Psoas muscle (tissue), 8 donors: ENCODE measurements around the gene LDB3. TPM values are rescaled to one million over a fixed set of nuclear protein-coding genes. Genes with fewer than 3 reads are reported as not detected.

Experiments used
- ATAC-seq, 4 donors: fragments of 200-7000 bp; cut with Tn5 transposase; one replicate each; pipeline ENCODE4 v1.9.1; 2020; ENCODE audit warnings: moderate library complexity in 3 of 4, mild to moderate bottlenecking in 2 of 4
- DNase-seq, 2 donors: peaks; one replicate each; pipeline ENCODE4 v3.0.0-alpha.2; 2020
- H3K27ac ChIP-seq: fragments of 200-600 bp; one replicate; pipeline ENCODE4 v1.8.0; 2022
- H3K27me3 ChIP-seq, 3 donors: fragments of 200-600 bp in 1 of 3; one replicate each; pipeline versions ENCODE4 v1.6.1 to v1.8.0; 2013 to 2022; ENCODE audit warnings: low read length in 2 of 3, mild to moderate bottlenecking in 2 of 3, moderate library complexity in 1 of 3; ENCODE audit not compliant: insufficient read depth in 3 of 3
- H3K36me3 ChIP-seq, 2 donors: fragments of 200-600 bp in 1 of 2; one replicate each; pipeline versions ENCODE4 v1.6.1 to v1.8.0; 2013 to 2022; ENCODE audit warnings: low read depth in 1 of 2, mild to moderate bottlenecking in 1 of 2, moderate library complexity in 1 of 2; ENCODE audit not compliant: insufficient read depth in 1 of 2
- H3K4me1 ChIP-seq: fragments of 200-600 bp; one replicate; pipeline ENCODE4 v1.8.0; 2022
- H3K4me3 ChIP-seq: fragments of 200-600 bp; one replicate; pipeline ENCODE4 v1.8.0; 2022; ENCODE audit warnings: mild to moderate bottlenecking
- H3K9me3 ChIP-seq: fragments of 200-600 bp; one replicate; pipeline ENCODE4 v1.8.0; 2022
- CTCF ChIP-seq: fragments of 200-600 bp; IDR thresholded peaks from one replicate; pipeline ENCODE4 v1.8.0; 2022; ENCODE audit warnings: antibody characterized with exemption
- WGBS, 3 donors: extraction: QIAGEN DNeasy Blood & Tissue Kit; methylation state at CpG; one replicate each; pipeline versions ENCODE4 v1.1.6 to v1.1.7; 2013; 5-methylcytosine and 5-hydroxymethylcytosine counted together
- intact Hi-C, 2 donors: fragments of 100-400 bp; cut with DNase I; formaldehyde crosslinking; loops; one replicate each; pipeline versions ENCODE4 v1.11.0 to v1.14.2; 2022
- polyA plus RNA-seq, 3 donors: library from polyadenylated mRNA; stranded (reverse); fragments of 200-250 nt; gene quantifications; one replicate each; pipeline ENCODE4 v1.2.3, GENCODE V29; 2013
- total RNA-seq, 4 donors: library from RNA; stranded (reverse); fragmentation: NEBNext Ultra II Directional in 2 of 4; extraction: Animal tissue kit (Norgen Biotek cat#: 25700) in 2 of 4; gene quantifications; one replicate each; pipeline versions ENCODE4 v1.2.1 to v1.2.4, GENCODE V29; 2021 to 2023
- donor health status: healthy with polysubstance abuse.
- donor health status: DM: no; HTN: no; CAD: no; lungs with moderate emphysema.
- donor health status: Bipolar disorder and iron deficiency.
- donor health status: healthy.
- donor health status: DM: yes; HTN: yes; CAD: no.
- donor health status: DM: no; HTN: no; CAD: no.
- donor health status: DM: no; HTN: no; CAD: no.
- donor health status: DM: yes; HTN: yes; CAD: no.

Gene LDB3
- total and polyA plus RNA-seq, 7 donors = 108 to 2,187 (median 615) TPM

- H3K9me3 ChIP-seq = no peaks in the 10 kb centered on the region
- 83 to 86% (median 85%) methylated on average over 8 of the region's 8 CpGs for WGBS, 3 donors
- no peak for TF ChIP-seq CTCF
- H3K4me3 ChIP-seq = no peak overlapping the region
- peaks cover 29% of the 10 kb centered on the region for H3K4me1 ChIP-seq
- intact Hi-C loops = no loop called here
- H3K27me3 ChIP-seq = no peaks in the 10 kb centered on the region
- H3K27ac ChIP-seq = peak overlapping the region; percentile 23
- no peak for DNase-seq
- ATAC-seq = no peak
- peaks cover 0 to 82% of the 10 kb centered on the region in 2 donors for H3K36me3 ChIP-seq
These were observed 50.2 kb downstream of the LDB3 start for GRCh38 chr10:86718556-86718955.

DNA sequence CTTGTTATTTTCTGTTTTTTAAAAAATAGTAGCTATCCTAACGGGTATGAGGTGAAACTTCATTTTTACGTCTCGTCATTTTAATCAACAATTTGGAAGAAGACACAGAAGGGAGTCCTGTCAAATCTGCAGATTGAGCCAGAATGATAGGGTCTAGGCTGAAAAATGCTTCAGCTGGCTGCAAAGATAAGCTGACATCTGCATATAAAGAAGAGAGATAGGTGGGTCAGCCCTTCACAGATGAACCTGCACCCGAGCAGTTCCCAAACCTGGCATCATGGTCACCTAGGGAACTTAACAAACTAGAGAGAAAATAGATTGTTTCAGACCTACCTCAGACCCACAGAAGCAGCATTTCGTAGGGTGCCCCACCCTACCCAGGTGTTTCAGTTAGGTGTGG is 52.9 kb downstream of the LDB3 start:
- ATAC-seq = no peak
- TF ChIP-seq CTCF = no peak
- intact Hi-C loops = no loop called here
- no peaks in the 10 kb centered on the region for H3K9me3 ChIP-seq
- H3K27ac ChIP-seq = no peak overlapping the region
- peaks cover 0 to 98% of the 10 kb centered on the region in 2 donors for H3K36me3 ChIP-seq
- DNase-seq = no peak
- no peak overlapping the region for H3K4me3 ChIP-seq
- peaks cover 21% of the 10 kb centered on the region for H3K4me1 ChIP-seq
- no peaks in the 10 kb centered on the region for H3K27me3 ChIP-seq
- 77 to 90% (median 86%) methylated on average over 5 of the region's 5 CpGs for WGBS, 3 donors

GRCh38 chr10:86723009-86723408 is 54.7 kb downstream of the LDB3 start:
- H3K4me1 ChIP-seq = peaks cover 30% of the 10 kb centered on the region
- no peak for TF ChIP-seq CTCF

GRCh38 chr10:86724445-86724844 is 56.1 kb downstream of the LDB3 start:
- 94 to 98% (median 97%) methylated on average over 6 of the region's 6 CpGs for WGBS, 3 donors
- no peak for ATAC-seq
- no peak for DNase-seq
- no peak for TF ChIP-seq CTCF
- Histone ChIP-seq H3K36me3 (peaks cover 0 to 99% of the 10 kb centered on the region in 2 donors), H3K4me1 (peaks cover 24% of the 10 kb centered on the region), H3K4me3 (no peak overlapping the region), H3K9me3 (no peaks in the 10 kb centered on the region), H3K27me3 (no peaks in the 10 kb centered on the region), H3K27ac (no peak overlapping the region)
- intact Hi-C loops = no loop called here

More at GRCh38 chr10:86723009-86723408, 54.7 kb downstream of the LDB3 start:
- Histone ChIP-seq H3K9me3 (no peaks in the 10 kb centered on the region), H3K4me3 (no peak overlapping the region), H3K36me3 (peaks cover 0 to 99% of the 10 kb centered on the region in 2 donors), H3K27me3 (no peaks in the 10 kb centered on the region), H3K27ac (no peak overlapping the region)
- intact Hi-C loops = no loop called here
- no peak for ATAC-seq
- no peak for DNase-seq
- 83 to 100% (median 88%) methylated on average over 2 of the region's 2 CpGs for WGBS, 3 donors

DNA sequence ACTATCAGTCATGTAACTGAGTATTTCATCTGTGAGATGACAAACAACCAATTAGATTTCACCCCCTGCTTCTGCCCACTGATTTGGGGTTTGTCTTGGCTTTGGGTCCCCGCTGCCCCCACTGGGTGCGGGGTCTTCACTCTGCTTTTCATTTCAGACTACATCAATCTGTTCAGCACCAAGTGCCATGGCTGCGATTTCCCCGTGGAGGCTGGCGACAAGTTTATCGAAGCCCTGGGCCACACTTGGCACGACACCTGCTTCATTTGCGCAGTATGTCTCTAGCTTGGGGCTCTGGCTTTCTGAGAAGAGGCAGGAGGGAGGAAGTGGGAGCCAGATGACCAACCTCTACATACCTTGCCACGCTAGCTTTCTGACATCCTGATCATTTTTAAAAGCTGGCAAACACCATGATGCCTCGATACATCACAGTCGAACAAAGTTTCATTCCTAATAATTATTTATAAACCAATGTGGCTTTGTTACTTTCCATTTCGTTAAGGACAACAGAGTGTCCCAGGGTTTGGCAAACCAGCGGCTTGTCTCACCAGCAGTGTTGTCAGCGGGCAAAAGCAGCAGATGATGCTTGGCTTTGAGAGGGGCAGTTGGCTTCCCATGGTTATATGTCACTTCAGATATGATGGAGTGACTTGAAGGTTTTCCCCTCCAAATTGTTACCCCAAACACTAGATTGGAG is 57.8 kb downstream of the LDB3 start:
- H3K27me3 ChIP-seq = no peaks in the 10 kb centered on the region
- H3K4me3 ChIP-seq = no peak overlapping the region
- no peak for TF ChIP-seq CTCF
- peaks cover 37% of the 10 kb centered on the region for H3K4me1 ChIP-seq
- peaks cover 0 to 90% of the 10 kb centered on the region in 2 donors for H3K36me3 ChIP-seq
- intact Hi-C loops = no loop called here
- H3K9me3 ChIP-seq = no peaks in the 10 kb centered on the region
- peak overlapping the region; percentile 86 for H3K27ac ChIP-seq
- ATAC-seq = peak in 3 of 4 donors; percentile 9 to 23 (median 17)
- DNase-seq = no peak
- WGBS, 3 donors = 68 to 75% (median 70%) methylated on average over 14 of the region's 14 CpGs
